Measurements from ENCODE around the gene SHLD2.

GRCh38 chr10:87059401-87059800 lies 35.6 kb upstream of the SHLD2 start:
- no peak for TF ChIP-seq POLR2AphosphoS5 (IDR thresholded peaks at IDR 0.05; ENCODE audit: borderline replicate concordance, low read depth, low read length)
- TF ChIP-seq EZH2 (IDR thresholded peaks at IDR 0.05) = no peak
- no peak for TF ChIP-seq FOXP2 (optimal IDR thresholded peaks at IDR 0.05; ENCODE audit: control extremely low read depth, extremely low read length, insufficient read depth)

Data from SK-N-MC (cell line).